ENCODE results near the gene FOXN4.

DNA sequence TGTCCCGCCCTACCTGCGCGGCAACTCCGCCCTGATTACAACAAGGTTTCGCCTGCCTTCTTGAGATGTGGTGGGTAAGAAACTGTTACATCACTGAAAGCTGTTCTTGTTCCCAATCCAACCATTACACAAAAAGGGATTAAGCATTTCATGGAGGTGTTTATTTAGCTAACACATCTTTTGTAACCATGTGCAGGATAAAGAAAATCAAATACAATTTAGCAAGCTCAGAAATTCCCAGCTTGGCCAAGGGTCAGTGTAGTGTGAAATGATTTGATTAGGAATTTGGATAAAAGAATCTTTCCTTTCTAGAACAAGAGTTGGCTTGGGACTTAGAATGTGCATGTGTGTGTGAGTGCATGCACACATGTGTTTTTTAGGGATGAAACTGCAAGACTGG, 6.3 kb downstream of the FOXN4 start:
- TF ChIP-seq, protein P1, sequence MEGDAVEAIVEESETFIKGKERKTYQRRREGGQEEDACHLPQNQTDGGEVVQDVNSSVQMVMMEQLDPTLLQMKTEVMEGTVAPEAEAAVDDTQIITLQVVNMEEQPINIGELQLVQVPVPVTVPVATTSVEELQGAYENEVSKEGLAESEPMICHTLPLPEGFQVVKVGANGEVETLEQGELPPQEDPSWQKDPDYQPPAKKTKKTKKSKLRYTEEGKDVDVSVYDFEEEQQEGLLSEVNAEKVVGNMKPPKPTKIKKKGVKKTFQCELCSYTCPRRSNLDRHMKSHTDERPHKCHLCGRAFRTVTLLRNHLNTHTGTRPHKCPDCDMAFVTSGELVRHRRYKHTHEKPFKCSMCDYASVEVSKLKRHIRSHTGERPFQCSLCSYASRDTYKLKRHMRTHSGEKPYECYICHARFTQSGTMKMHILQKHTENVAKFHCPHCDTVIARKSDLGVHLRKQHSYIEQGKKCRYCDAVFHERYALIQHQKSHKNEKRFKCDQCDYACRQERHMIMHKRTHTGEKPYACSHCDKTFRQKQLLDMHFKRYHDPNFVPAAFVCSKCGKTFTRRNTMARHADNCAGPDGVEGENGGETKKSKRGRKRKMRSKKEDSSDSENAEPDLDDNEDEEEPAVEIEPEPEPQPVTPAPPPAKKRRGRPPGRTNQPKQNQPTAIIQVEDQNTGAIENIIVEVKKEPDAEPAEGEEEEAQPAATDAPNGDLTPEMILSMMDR (IDR thresholded peaks at IDR 0.05): no peak
- TF ChIP-seq POLR2A (IDR thresholded peaks at IDR 0.05; ENCODE audit: low read depth): no peak
- no peak for TF ChIP-seq EP300 (IDR thresholded peaks at IDR 0.05)
- no peak for TF ChIP-seq POLR2AphosphoS5 (IDR thresholded peaks at IDR 0.05)

All from esophagus muscularis mucosa (tissue), 4 donors.